ENCODE data around the gene THUMPD3.

The THUMPD3 gene

GRCh38 chr3:9342696-9343095, 20.2 kb upstream of the THUMPD3 start:
- Histone ChIP-seq H2AFZ (ENCODE audit: low read depth, low read length) (no peak overlapping the region), H3K4me2 (ENCODE audit: low read length) (no peak overlapping the region), H3K9ac (ENCODE audit: low read length) (no peak overlapping the region), H3K9me3 (ENCODE audit: insufficient read depth, low read length) (no peaks in the 10 kb centered on the region), H3K36me3 (replicated peaks; ENCODE audit: low read depth, low read length) (no peaks in the 10 kb centered on the region), H3K27me3 (ENCODE audit: low read depth, low read length) (no peaks in the 10 kb centered on the region), H3K79me2 (ENCODE audit: low read length) (no peaks in the 10 kb centered on the region), H3K27ac (ENCODE audit: low read length) (no peak overlapping the region), H3K4me3 (ENCODE audit: low read length) (no peak overlapping the region), H3K4me1 (ENCODE audit: low read length) (peaks cover 9% of the 10 kb centered on the region), H4K20me1 (ENCODE audit: insufficient read depth, low read length) (no peaks in the 10 kb centered on the region)
- TF ChIP-seq CTCF (IDR thresholded peaks at IDR 0.05; ENCODE audit: low read depth, low read length) = no peak

DNA sequence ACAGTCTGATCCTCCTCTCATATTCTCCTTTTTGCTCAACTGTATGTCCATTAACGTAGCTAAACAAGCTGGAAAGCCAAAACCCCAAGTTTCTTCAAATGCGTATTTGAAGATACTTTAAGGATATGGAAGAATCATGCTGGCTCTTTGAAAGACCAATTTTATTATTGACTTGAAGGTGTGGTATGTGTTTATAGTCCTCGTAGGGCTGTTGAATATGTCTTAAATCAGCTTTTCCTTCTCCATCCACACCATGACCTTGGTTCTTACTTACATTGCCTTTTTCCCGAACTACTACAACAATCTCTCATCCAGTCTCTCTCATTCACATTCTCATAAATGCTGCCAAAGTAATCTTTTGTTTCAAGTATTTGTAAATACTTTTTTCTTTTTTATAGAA, 19.7 kb upstream of the THUMPD3 start:
- H3K79me2 ChIP-seq (ENCODE audit: low read length) = no peaks in the 10 kb centered on the region
- no peaks in the 10 kb centered on the region for H3K9me3 ChIP-seq (ENCODE audit: insufficient read depth, low read length)
- H3K4me2 ChIP-seq (ENCODE audit: low read length) = no peak overlapping the region
- peaks cover 9% of the 10 kb centered on the region for H3K4me1 ChIP-seq (ENCODE audit: low read length)
- no peak overlapping the region for H3K9ac ChIP-seq (ENCODE audit: low read length)
- no peaks in the 10 kb centered on the region for H3K36me3 ChIP-seq (replicated peaks; ENCODE audit: low read depth, low read length)
- no peak overlapping the region for H3K4me3 ChIP-seq (ENCODE audit: low read length)
- no peak overlapping the region for H3K27ac ChIP-seq (ENCODE audit: low read length)
- no peaks in the 10 kb centered on the region for H3K27me3 ChIP-seq (ENCODE audit: low read depth, low read length)
- no peaks in the 10 kb centered on the region for H4K20me1 ChIP-seq (ENCODE audit: insufficient read depth, low read length)
- no peak overlapping the region for H2AFZ ChIP-seq (ENCODE audit: low read depth, low read length)
- TF ChIP-seq CTCF (IDR thresholded peaks at IDR 0.05; ENCODE audit: low read depth, low read length) = no peak
- no peak for TF ChIP-seq EZH2phosphoT487 (IDR thresholded peaks at IDR 0.05; ENCODE audit: low read depth)

DNA sequence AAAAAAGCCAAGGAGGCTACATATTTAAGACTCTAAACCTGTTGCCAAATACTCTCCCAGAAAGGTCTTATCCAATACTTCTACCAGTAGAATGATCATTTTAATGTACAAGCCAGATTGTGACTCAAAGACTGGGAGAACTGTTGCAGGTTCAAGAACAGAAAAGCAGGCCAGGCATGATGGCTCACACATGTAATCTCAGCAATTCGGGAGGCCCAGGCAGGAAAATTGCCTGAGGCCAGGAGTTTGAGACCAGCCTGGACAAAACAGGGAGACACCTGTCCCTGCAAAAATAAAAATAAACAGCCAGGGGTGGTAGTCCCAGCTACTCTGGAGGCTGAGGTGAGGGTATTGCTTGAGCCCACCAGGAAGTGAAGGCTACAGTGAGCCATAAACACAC, 17.8 kb upstream of the THUMPD3 start:
- H3K9me3 ChIP-seq (ENCODE audit: insufficient read depth, low read length) = no peaks in the 10 kb centered on the region
- peaks cover 9% of the 10 kb centered on the region for H3K4me1 ChIP-seq (ENCODE audit: low read length)
- H3K36me3 ChIP-seq (replicated peaks; ENCODE audit: low read depth, low read length) = no peaks in the 10 kb centered on the region
- no peak overlapping the region for H3K4me2 ChIP-seq (ENCODE audit: low read length)
- H3K27me3 ChIP-seq (ENCODE audit: low read depth, low read length) = no peaks in the 10 kb centered on the region
- no peak overlapping the region for H3K27ac ChIP-seq (ENCODE audit: low read length)
- no peak for TF ChIP-seq CTCF (IDR thresholded peaks at IDR 0.05; ENCODE audit: low read depth, low read length)
- TF ChIP-seq EZH2phosphoT487 (IDR thresholded peaks at IDR 0.05; ENCODE audit: low read depth) = no peak
- no peak overlapping the region for H3K9ac ChIP-seq (ENCODE audit: low read length)
- H4K20me1 ChIP-seq (ENCODE audit: insufficient read depth, low read length) = no peaks in the 10 kb centered on the region
- H3K79me2 ChIP-seq (ENCODE audit: low read length) = no peaks in the 10 kb centered on the region
- H3K4me3 ChIP-seq (ENCODE audit: low read length) = no peak overlapping the region
- H2AFZ ChIP-seq (ENCODE audit: low read depth, low read length) = no peak overlapping the region

DNA sequence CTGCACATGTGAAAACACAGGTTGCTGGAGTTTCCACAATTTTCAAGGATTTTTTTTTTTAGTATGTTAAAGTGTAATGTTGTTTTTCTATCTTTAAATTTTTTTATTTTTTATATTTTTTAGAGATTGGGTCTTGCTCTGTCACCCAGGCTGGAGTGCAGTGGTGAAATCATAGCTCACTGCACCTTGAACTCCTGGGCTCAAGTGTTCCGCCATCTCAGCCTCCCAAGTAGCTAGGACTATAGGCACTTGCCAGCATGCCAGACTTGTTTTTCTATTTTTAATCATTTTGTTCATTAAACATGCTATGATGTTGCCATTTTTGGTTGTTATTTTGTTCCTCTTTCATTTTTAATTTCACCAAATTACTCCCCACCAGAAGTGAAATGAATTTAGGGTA, 16.7 kb upstream of the THUMPD3 start:
- Histone ChIP-seq H3K79me2 (ENCODE audit: low read length) (no peaks in the 10 kb centered on the region), H3K9me3 (ENCODE audit: insufficient read depth, low read length) (no peaks in the 10 kb centered on the region), H3K4me1 (ENCODE audit: low read length) (peaks cover 9% of the 10 kb centered on the region), H3K27me3 (ENCODE audit: low read depth, low read length) (no peaks in the 10 kb centered on the region), H4K20me1 (ENCODE audit: insufficient read depth, low read length) (no peaks in the 10 kb centered on the region), H3K27ac (ENCODE audit: low read length) (no peak overlapping the region), H2AFZ (ENCODE audit: low read depth, low read length) (0 out of 2 replicates have a peak overlapping the region, but pooled peaks have one; percentile 79), H3K36me3 (replicated peaks; ENCODE audit: low read depth, low read length) (no peaks in the 10 kb centered on the region), H3K4me3 (ENCODE audit: low read length) (no peak overlapping the region), H3K9ac (ENCODE audit: low read length) (no peak overlapping the region), H3K4me2 (ENCODE audit: low read length) (no peak overlapping the region)
- TF ChIP-seq EZH2phosphoT487 (IDR thresholded peaks at IDR 0.05; ENCODE audit: low read depth) = no peak
- TF ChIP-seq CTCF (IDR thresholded peaks at IDR 0.05; ENCODE audit: low read depth, low read length) = no peak

All from OCI-LY3 (cell line).